Esophagus squamous epithelium (tissue), 5 donors: ENCODE measurements around the gene ARF4. TPM values are rescaled to one million over a fixed set of nuclear protein-coding genes. Genes with fewer than 3 reads are reported as not detected.

Source experiments
- DNase-seq: peaks from one replicate; lab custom pipeline; 2025; lab: John Stamatoyannopoulos, UW
- H3K27ac ChIP-seq, 4 donors: fragments of 200-600 bp; sonication (generic); one replicate each; pipeline ENCODE4 v1.5.1; 2016 to 2019; ENCODE audit warnings: mild to moderate bottlenecking in 1 of 4
- H3K27me3 ChIP-seq, 4 donors: fragments of 200-600 bp; sonication (generic); 1 replicate in 3 of 4; 2 replicates in 1 of 4; pipeline versions ENCODE4 v1.5.1 to v1.6.0; 2017 to 2021; ENCODE audit warnings: antibody characterized with exemption in 1 of 4
- H3K36me3 ChIP-seq, 3 donors: fragments of 200-600 bp; sonication (generic); one replicate each; pipeline ENCODE4 v1.5.1; 2016 to 2019
- H3K4me1 ChIP-seq, 3 donors: fragments of 200-600 bp; sonication (generic); one replicate each; pipeline ENCODE4 v1.5.1; 2017 to 2019
- H3K4me3 ChIP-seq, 4 donors: fragments of 200-600 bp; sonication (generic); 1 replicate in 3 of 4; 2 replicates in 1 of 4; pipeline ENCODE4 v1.5.1; 2016 to 2019; ENCODE audit warnings: mild to moderate bottlenecking in 2 of 4, moderate library complexity in 1 of 4
- H3K9me3 ChIP-seq, 3 donors: fragments of 200-600 bp; sonication (generic); one replicate each; pipeline ENCODE4 v1.5.1; 2016 to 2019
- POLR2A ChIP-seq, 4 donors: fragments of 450-650 bp; IDR thresholded peaks; one replicate each; pipeline ENCODE4 v1.6.1; 2017; ENCODE audit warnings: antibody characterized with exemption in 4 of 4, mild to moderate bottlenecking in 4 of 4, moderate library complexity in 3 of 4
- WGBS, 2 donors: methylation state at CpG; one replicate each; pipeline ENCODE4 v1.1.5; 2018; 5-methylcytosine and 5-hydroxymethylcytosine counted together
- intact Hi-C: fragments of 100-400 bp; cut with DNase I; formaldehyde crosslinking; loops from one replicate; pipeline ENCODE4 v1.15.0; 2022
- total RNA-seq, 4 donors: library from RNA; depleted of rRNA; stranded (reverse); fragments of >200 nt; gene quantifications; one replicate each; pipeline ENCODE4 v1.1.0, GENCODE V29; 2016
- TF ChIP-seq, protein P1 (sequence below), 6 experiments: fragments of 450-650 bp in 4 of 6; fragments of 200-600 bp in 2 of 6; sonication (generic) in 2 of 6; IDR thresholded peaks; one replicate each; pipeline ENCODE4 v1.5.1; 2016 to 2019; ENCODE audit warnings: antibody characterized with exemption in 6 of 6, mild to moderate bottlenecking in 4 of 6, moderate library complexity in 4 of 6
- donor health status: DM: yes; HTN: yes; CAD: no.

Gene ARF4
- total RNA-seq, 4 donors from 2014 or later: 65.1 to 113 (median 88.2) TPM

DNA sequence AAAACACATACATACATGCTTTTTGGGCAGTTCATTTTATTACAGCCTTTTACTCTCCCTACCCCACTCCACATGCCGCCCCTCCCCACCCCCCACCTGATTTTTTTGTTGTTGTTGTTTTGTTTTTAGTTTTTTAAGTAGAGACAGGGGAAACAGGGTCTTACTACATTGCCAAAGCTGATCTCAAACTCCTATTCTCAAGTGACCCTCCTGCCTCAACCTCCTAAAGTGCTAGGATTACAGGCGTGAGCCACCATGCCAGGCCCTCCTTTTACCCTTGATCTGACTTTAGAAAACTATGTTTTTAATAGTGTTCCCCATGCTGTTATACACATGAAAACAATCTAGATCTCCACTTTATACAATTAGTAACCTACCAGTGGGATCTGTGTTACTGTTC is 26.3 kb downstream of the ARF4 start:
- Histone ChIP-seq H3K36me3 (peaks cover 5 to 94% (median 31%) of the 10 kb centered on the region in 3 donors), H3K4me1 (no peaks in the 10 kb centered on the region), H3K27ac (no peak overlapping the region), H3K4me3 (no peak overlapping the region), H3K27me3 (no peaks in the 10 kb centered on the region), H3K9me3 (no peaks in the 10 kb centered on the region)
- DNase-seq: no peak
- TF ChIP-seq POLR2A (IDR thresholded peaks at IDR 0.05): no peak
- TF ChIP-seq, protein P1, sequence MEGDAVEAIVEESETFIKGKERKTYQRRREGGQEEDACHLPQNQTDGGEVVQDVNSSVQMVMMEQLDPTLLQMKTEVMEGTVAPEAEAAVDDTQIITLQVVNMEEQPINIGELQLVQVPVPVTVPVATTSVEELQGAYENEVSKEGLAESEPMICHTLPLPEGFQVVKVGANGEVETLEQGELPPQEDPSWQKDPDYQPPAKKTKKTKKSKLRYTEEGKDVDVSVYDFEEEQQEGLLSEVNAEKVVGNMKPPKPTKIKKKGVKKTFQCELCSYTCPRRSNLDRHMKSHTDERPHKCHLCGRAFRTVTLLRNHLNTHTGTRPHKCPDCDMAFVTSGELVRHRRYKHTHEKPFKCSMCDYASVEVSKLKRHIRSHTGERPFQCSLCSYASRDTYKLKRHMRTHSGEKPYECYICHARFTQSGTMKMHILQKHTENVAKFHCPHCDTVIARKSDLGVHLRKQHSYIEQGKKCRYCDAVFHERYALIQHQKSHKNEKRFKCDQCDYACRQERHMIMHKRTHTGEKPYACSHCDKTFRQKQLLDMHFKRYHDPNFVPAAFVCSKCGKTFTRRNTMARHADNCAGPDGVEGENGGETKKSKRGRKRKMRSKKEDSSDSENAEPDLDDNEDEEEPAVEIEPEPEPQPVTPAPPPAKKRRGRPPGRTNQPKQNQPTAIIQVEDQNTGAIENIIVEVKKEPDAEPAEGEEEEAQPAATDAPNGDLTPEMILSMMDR (IDR thresholded peaks at IDR 0.05): no peak
- WGBS, 2 donors: 91 to 97% methylated on average over 2 of the region's 2 CpGs
- intact Hi-C loops: no loop called here

DNA sequence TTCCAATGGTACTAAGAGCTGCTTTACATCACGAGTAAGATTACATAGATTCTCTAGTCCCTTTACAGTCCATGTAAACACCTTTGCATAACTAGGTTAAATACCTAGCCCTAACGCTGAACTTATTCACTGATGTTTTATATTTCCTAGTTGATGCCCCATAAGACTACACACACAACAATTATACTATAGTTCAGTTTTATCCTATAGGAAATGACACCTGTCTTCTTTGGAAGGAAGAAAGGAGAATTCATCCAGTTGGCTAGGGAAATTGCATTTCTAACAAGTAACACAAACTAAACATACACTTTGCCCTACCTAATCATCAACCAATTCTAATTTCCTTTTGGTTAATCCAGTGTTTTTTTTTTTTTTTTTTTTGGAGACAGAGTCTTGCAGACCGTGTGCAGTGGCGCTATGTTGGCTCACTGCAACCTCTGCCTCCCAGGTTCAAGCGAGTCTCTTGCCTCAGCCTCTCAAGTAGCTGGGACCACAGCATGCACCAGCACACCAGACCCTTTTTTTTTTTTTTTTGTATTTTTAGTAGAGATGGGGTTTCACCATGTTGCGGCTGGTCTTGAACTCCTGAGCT is 27.2 kb downstream of the ARF4 start:
- no peaks in the 10 kb centered on the region for H3K4me1 ChIP-seq
- peaks cover 5 to 93% (median 30%) of the 10 kb centered on the region in 3 donors for H3K36me3 ChIP-seq
- WGBS, 2 donors: 76 to 85% methylated on average over 6 of the region's 6 CpGs

DNA sequence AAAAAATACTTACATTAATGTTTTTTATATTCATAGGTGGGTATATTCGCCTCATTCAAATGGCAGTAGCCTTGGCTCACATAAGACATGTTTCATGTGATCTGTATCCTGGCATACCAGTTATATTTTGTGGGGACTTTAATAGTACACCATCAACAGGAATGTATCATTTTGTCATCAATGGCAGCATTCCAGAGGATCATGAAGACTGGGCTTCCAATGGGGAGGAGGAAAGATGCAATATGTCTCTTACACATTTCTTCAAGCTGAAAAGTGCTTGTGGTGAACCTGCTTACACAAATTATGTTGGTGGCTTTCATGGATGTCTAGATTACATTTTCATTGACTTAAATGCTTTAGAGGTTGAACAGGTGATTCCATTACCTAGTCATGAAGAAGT is 37.6 kb downstream of the ARF4 start:
- DNase-seq: no peak
- Histone ChIP-seq H3K9me3 (no peaks in the 10 kb centered on the region), H3K4me3 (no peak overlapping the region), H3K27me3 (no peaks in the 10 kb centered on the region), H3K4me1 (peaks cover 8 to 56% (median 30%) of the 10 kb centered on the region in 3 donors), H3K27ac (no peak overlapping the region), H3K36me3 (peaks cover 0 to 58% (median 0%) of the 10 kb centered on the region in 3 donors)
- WGBS, 2 donors: 96 to 100% methylated on average over 1 of the region's 1 CpG
- no peak for TF ChIP-seq POLR2A (IDR thresholded peaks at IDR 0.05)
- TF ChIP-seq, protein P1 (IDR thresholded peaks at IDR 0.05): no peak
- intact Hi-C loops: no loop called here

More for the DNA sequence above, 27.2 kb downstream of the ARF4 start:
- no peak overlapping the region for H3K27ac ChIP-seq
- no peak for DNase-seq
- intact Hi-C loops: no loop called here
- no peaks in the 10 kb centered on the region for H3K27me3 ChIP-seq
- no peak for TF ChIP-seq POLR2A (IDR thresholded peaks at IDR 0.05)
- TF ChIP-seq, protein P1 (IDR thresholded peaks at IDR 0.05): no peak
- H3K9me3 ChIP-seq: no peaks in the 10 kb centered on the region
- no peak overlapping the region for H3K4me3 ChIP-seq

DNA sequence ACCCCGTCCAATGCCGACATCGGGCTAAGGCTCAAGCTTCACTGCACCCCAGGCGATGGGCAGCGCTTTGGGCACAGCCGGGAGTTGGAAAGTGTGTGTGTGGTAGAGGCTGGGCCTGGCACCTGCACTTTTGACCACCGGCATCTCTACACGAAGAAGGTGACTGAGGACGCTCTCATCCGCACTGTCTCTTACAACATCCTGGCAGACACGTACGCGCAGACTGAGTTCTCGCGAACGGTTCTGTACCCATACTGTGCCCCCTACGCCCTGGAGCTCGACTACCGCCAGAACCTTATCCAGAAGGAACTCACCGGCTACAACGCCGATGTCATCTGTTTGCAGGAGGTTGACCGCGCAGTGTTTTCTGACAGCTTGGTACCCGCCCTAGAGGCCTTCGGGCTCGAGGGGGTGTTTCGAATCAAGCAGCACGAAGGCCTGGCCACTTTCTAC is 40.0 kb downstream of the ARF4 start:
- peak overlapping the region; percentile 92 to 97 (median 93) for H3K27ac ChIP-seq
- H3K4me1 ChIP-seq: peaks cover 8 to 56% (median 30%) of the 10 kb centered on the region in 3 donors
- peak overlapping the region; percentile 74 to 97 (median 82) for H3K4me3 ChIP-seq
- TF ChIP-seq, protein P1 (IDR thresholded peaks at IDR 0.05): no peak
- TF ChIP-seq POLR2A (IDR thresholded peaks at IDR 0.05): no peak
- WGBS, 2 donors: 0% methylated on average over 8 to 26 of the region's 29 CpGs
- DNase-seq: no peak
- H3K27me3 ChIP-seq: no peaks in the 10 kb centered on the region
- intact Hi-C loops: no loop called here
- H3K36me3 ChIP-seq: peaks cover 0 to 33% (median 0%) of the 10 kb centered on the region in 3 donors
- H3K9me3 ChIP-seq: no peaks in the 10 kb centered on the region

DNA sequence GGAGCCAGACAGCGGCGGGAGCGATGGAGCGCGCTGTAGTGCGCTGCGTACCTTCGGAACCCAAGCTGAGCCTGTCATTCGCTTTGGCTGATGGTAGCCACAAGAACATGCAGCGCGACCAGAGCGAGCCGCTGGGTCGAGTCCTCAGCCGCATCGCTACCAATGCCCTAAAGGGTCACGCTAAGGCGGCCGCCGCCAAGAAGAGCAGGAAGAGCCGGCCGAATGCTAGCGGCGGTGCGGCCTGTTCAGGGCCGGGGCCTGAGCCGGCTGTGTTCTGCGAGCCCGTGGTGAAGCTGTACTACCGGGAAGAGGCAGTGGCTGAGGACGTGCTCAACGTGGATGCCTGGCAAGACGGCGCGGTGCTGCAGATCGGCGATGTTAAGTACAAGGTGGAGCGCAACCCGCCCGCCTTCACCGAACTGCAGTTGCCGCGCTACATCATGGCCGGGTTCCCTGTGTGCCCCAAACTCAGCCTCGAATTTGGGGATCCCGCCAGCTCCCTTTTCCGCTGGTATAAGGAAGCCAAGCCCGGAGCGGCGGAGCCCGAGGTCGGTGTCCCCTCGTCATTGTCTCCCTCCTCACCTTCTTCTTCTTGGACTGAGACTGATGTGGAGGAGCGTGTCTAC is 40.6 kb downstream of the ARF4 start:
- TF ChIP-seq, protein P1 (IDR thresholded peaks at IDR 0.05): no peak
- no peak for TF ChIP-seq POLR2A (IDR thresholded peaks at IDR 0.05)
- intact Hi-C loops: no loop called here
- Histone ChIP-seq H3K27ac (peak overlapping the region; percentile 92 to 97 (median 93)), H3K4me1 (peaks cover 8 to 54% (median 30%) of the 10 kb centered on the region in 3 donors), H3K9me3 (no peaks in the 10 kb centered on the region), H3K27me3 (no peaks in the 10 kb centered on the region), H3K4me3 (peak overlapping the region; percentile 74 to 97 (median 82)), H3K36me3 (peaks cover 0 to 28% (median 0%) of the 10 kb centered on the region in 3 donors)
- DNase-seq: no peak
- 0 to 4% methylated on average over 5 to 30 of the region's 54 CpGs for WGBS, 2 donors
